Fibroblast of pulmonary artery (primary cell): ENCODE results near the gene CLDN25.

Source experiments
- DNase-seq: peaks from one replicate; pipeline ENCODE4 v3.0.0-alpha.2; 2010; ENCODE audit warnings: low read depth
- H3K4me3 ChIP-seq: replicated peaks from 2 replicates; pipeline ENCODE4 v1.5.1; 2011; ENCODE audit warnings: low read depth, mild to moderate bottlenecking, control low read depth, low read length, moderate library complexity
- CTCF ChIP-seq: IDR thresholded peaks from 2 replicates; pipeline ENCODE4 v1.5.1; 2011; ENCODE audit warnings: mild to moderate bottlenecking, control low read depth, low read length, inconsistent platforms; ENCODE audit errors: missing control alignments

CLDN25 gene

GRCh38 chr11:113828191-113828590 lies 48.6 kb downstream of the CLDN25 start:
- no peak overlapping the region for H3K4me3 ChIP-seq
- no peak for DNase-seq
- no peak for TF ChIP-seq CTCF

- TF ChIP-seq CTCF: no peak
- no peak for DNase-seq
- no peak overlapping the region for H3K4me3 ChIP-seq
Observed at GRCh38 chr11:113829751-113830150, 50.2 kb downstream of the CLDN25 start.
